GM21528 (cell line): ENCODE measurements around the gene MGST2.
"Not testable (repeated sequence)": the region's sequence is repeated elsewhere in the genome, so short reads cannot be mapped to it uniquely, and the experiment has no call there.

Experiments
- ATAC-seq: cut with Tn5 transposase; IDR thresholded peaks from one replicate; pipeline ENCODE4 v1.9.1; 2021; ENCODE audit warnings: mild to moderate bottlenecking, moderate library complexity; ENCODE audit not compliant: unreplicated experiment, low FRiP score

Gene MGST2

DNA sequence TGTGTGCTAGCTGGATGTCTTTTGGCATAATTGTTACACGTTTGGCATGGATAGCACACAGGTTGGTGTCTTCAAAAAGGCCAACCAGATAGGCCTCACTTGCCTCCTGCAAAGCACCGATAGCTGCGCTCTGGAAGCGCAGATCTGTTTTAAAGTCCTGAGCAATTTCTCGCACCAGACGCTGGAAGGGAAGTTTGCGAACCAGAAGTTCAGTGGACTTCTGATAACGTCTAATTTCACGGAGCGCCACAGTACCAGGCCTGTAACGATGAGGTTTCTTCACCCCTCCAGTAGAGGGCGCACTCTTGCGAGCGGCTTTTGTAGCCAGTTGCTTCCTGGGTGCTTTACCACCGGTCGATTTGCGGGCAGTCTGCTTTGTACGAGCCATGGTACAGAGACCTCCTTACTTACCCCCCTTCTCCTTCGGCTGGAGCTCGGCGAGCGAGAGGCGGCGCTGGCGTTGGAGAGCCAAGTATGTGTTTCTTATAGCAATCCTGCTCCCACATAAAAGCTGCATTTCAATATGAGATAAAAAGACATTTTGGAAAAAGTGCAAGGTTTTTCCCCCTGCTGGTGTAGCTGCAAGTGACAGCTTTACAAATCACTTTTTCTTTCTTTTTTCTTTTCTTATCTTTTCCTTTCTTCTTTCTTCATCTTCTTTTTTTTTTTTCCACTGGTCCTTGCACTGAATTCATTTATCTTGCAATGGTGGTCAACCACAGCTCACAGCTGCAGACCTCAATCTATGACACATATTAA is 32.7 kb downstream of the MGST2 start:
- ATAC-seq: not testable (repeated sequence)

DNA sequence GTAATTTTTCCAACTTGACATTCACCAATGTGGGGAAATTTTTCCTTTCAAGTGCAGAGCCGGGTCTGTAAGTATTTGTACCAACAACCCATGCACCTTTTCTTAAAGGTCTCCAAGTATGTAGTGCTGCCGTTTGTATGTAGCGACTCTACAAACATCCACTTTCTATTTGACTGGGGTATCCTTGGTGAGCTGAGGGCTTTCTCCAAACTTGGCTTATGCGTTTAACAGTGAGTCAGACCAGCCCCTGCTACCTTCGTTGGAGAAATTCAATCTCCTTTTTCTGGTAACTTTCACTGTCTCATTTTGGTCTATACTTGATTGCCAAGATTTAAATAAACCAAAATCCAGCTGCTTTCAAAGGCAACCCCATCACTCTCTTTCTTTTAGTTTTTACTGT is 34.9 kb downstream of the MGST2 start:
- no peak for ATAC-seq

DNA sequence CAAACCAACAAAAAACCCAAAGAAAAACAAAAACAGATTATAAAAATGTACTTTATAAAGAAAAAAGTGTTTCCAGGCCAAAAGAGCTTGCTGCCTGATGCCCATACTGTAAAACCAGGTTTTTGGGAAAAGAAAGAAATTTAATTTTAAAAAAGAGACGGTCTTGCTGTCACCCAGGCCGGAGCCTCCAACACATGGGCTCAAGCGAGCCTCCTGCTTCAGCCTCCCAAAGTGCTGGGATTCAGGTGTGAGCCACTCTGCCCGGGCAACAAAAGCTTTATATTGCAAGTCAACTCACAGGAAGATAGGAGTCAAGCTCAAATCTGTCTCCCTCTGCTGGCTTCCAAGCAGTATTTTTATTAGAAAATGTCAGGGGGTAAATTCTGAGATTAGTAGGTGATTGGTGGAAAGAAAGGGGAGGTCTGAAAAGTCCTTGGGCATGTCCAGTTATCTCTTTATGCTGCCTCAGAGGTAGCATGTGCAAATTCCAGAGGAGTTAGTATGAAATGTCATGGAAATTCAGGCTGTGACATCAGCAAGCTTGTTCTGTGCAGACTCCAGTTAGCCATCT is 39.4 kb downstream of the MGST2 start:
- ATAC-seq: no peak

DNA sequence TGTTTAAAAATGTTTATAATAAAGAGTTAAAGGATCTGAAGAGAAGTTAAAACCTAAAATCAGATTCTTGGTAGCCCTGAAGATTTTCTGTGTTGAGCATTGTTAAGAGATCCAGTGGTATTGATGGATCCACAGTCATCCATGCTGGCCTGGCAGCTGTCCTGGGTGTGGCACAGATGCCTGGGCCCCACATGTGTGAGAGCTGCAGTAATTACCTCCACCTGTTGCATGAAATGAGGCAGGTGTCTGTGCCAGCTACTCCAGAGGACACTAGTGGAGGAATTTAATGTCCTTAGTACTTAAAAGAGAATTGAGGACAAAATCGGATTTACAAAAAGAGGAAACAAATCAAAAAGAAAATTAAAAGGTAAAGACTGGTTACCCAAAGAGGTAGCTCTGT is 44.0 kb downstream of the MGST2 start:
- no peak for ATAC-seq

DNA sequence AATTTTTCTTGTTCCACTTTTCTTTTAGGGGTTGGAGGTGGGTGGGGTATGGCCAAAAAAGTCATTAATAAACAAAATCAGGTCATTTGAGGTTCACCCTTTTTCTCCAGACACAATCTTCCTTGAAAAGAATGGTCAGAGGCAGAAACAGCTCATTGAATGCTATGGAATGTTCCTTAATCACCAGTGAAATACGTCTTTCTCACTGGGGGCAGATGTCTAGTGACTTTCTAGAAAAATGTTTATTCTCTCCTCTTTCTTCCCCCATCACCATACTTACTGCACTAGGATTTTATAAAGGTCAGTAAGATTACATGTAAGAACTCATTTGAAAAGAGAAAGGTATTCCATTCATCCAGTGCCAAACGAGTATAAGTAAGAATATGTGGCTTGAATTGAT is 44.5 kb downstream of the MGST2 start:
- no peak for ATAC-seq

DNA sequence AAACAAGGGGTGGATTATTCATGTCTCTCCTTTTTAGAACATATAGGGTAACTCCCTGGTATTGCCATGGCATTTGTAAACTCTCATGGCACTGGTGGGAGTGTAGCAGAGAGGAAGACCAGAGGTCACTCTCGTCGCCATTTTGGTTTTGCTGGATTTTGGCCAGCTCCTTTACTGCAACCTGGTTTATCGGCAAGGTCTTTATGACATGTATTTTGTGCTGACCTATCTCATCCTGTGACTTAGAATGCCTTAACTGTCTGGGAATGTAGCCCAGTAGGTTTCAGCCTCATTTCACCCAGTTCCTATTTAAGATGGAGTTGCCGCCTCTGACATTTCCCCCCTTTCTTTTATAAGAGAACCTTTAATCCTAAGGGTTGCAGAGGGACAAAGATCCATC is 45.8 kb downstream of the MGST2 start:
- ATAC-seq: no peak

DNA sequence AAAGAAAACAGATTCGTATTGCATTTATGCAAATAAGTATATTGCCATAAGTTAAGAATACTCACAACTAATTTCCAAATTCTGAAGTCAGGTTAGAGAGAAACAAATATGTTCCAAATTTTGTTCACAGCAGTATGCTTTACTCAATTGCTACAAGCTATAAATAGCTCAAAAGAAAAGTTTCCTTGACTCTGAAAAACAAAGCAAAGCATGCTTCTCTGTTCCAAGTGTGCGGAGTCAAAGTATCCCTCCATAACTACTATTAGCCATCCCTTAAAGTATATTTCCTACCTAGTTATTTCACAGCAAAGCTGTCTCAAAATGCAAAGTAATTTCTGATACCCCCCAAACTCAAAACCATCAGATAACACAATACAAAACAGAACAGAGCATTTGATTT is 47.3 kb downstream of the MGST2 start:
- ATAC-seq: no peak

DNA sequence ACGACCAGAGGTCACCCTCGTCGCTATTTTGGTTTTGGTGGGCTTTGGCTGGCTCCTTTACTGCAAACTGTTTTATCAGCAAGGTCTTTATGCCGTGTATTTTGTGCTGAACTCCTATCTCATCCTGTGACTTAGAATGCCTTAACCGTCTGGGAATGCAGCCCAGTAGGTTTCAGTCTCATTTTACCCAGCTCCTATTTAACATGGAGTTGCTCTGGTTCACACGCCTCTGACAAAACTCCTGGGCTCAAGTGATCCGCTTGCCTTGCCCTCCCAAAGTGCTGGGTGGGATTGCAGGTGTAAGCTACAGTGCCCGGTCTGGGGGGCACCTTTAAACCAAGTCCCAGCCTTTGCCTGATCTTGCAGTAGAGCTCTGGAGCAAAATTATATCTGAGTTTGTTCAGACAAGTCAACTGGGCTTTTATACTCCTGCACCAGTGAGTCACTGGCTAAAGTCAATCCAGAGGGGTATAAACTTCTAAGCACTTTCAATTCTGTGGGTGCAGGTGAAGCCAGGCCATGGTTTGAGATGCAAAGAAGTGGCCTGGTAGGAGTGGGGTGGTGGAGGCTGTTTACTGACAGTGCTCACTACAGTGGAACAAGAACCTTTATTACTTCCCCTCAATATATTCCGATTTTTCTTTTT is 50.2 kb downstream of the MGST2 start:
- ATAC-seq: no peak

DNA sequence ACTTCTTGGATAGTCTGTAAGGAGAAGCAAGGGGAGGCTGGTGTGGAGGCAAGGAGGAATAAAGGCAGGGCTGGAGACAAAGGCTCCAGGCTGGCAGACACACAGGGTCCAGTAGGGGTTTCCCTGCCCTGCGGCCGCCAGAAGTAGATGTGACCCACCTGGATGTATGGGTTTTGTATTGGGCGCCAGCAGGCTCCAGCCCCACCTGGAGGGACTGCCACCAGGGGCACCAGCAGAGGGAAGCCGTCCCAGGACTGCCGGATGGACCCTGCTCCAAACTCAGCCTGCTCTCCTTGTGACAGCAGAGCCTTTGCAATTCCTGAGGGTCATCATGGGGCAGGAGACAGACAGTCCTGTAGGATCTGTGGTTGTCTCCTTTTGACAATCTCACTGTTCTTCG is 52.7 kb downstream of the MGST2 start:
- no peak for ATAC-seq

DNA sequence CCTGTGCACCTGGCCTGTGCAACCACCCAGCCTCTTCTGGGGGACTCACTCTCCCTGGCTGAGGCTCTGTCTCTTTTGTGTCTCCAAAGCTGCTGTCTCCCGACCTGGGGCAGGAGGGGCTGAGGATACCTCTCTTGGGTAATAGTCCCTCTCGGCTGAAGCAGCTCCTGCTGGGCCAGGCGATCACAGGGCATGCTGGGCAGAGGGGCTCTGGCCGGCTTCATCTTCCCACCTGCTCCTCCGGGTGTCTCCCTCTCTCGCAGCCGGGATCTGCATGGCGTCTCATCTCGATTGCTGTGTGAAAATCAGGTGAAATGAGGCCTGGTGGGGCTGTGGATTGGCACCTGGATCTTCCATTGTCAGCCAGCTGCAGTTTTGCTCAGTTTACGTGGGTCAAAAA is 53.2 kb downstream of the MGST2 start:
- no peak for ATAC-seq

DNA sequence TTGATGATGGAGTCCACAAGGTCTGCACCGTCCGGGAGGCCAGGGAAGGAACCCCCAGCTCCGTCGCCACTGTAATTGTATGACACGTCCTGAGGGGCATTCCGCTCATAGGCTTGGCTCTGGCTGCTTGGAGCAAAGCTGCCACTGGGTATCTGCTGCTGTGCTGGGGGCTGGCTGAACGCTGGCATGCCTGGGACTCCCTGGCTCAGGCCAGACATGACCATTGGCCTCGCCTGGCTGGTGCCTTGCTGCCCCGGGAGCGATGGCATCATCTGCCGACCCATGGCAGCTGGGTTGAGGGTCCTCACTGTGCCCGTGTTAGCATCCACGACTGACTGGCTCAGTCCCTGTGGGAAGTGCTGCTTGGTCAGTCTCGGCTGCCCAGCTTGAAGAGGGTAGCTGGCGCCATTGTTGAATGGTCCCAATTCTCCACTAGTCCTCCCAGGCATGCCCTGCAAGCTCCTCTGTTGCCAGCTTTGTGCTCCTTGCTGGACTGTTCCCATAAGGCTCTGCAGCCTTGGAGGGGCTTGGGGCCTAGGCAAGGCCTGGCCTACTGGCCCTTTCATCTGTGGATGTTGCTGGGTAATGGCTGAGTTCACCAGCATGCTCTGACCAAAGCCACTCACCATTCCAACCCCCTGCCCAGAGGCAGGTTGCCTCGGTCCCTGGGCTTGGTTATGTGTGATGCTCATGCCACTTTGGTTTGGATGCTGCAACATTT is 53.9 kb downstream of the MGST2 start:
- ATAC-seq: no peak

DNA sequence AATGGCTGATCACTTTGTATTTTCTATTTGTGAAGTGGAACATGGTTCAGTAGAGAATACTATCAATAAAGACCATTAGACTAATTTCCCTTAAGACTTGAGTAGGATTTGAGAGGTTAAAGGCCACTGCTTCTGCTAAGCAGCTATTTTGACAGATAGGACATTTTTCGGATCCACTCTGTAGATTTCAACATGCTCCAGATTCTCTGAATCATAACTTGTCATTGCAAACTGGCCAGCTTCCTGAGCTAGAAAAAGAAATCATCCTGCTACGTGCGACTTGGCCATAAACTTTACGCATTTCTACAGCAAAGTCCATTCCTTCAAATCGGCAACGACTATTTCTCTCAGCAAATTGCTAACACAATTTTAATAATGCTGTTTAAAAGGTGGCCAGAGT is 55.2 kb downstream of the MGST2 start:
- no peak for ATAC-seq

DNA sequence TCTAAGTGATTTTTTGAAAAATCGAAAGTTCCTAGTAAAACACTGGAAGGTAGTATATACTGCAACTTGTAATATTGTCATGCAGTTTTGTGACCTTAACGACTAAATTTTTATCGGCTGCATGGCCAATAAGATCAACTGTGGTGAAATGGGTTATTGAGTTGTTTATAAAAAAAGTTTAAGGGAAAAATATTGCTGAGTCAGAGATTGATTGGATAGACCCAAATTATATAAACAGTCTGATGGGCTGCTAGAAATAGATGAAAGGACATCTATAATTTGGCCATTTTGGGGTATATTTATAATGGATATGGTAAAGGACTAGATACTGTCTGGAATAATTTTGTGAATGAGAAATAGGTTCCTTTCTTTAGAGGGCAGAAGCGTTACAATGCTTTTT is 56.2 kb downstream of the MGST2 start:
- ATAC-seq: no peak

DNA sequence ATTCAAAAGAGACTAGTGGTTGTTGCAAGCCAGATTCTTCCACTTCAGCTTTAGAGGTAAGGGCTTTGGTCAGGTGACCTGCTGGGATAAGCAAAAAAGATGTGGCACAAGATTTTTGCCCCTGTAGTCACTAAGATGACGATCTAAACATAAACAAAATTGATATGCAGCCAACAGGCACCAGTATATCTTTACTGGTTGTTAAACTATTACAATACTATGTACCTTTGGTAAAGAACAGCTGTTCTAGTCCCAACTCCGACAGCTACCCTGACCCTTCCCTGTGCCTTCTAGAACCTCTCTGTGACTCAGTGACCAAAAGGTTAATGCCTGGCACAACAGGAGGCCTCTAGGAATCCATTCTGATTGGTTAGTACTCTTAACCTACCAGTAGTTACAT is 59.6 kb downstream of the MGST2 start:
- no peak for ATAC-seq

DNA sequence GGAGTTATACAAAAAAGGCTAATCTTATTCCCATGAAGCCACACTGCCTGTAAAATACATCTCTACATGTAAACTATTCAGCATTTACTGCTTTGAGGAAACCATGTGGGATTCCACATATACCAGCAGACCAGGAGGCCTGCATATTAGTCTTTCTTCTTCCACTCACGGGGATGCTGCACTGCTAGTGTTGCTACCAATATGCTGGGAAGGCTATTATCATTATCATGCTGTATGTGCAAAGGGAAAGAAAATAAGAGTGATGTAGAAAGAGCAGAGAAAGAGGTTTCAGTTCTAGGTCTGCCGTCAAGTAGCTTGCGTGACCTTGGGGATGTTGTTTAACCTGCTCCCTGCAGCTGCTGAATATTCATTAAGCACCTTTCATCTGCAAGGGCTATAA is 61.0 kb downstream of the MGST2 start:
- no peak for ATAC-seq

DNA sequence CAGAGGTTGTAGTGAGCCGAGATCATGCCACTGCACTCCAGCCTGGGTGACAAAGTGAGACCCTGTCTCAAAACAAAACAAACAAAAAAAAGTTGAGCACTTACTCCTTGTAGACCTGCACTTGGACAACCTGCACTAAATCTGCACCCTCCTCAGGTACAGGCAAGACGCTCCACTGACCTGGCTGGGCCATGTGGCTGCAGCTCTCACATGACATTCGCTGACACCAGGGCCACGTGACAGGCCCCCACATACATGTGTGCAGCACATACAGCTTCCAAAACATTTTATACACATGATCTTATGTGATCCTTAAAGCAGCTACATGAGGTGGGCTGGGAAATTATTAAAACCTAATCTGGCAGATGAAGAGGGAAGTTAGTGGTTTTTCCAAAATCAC is 62.5 kb downstream of the MGST2 start:
- ATAC-seq: no peak

DNA sequence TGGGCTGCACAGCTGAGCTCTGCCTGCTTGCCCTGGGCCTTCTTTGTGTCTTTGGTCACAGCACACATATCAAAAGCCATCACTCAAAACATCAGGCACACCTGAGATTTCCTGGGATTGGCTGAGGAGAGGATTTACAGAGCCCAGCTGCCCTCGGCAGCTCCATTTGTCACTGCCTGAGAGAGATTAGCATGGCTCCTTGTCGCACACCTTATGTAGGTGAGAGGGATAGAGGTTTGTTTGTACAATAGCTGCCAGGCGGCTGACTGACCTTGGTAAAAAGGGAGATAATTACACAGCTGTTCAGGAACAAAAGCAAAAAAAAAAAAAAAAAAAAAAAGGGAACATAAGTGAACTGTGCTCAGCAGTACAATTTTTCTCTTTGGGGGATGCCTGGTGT is 63.2 kb downstream of the MGST2 start:
- no peak for ATAC-seq

DNA sequence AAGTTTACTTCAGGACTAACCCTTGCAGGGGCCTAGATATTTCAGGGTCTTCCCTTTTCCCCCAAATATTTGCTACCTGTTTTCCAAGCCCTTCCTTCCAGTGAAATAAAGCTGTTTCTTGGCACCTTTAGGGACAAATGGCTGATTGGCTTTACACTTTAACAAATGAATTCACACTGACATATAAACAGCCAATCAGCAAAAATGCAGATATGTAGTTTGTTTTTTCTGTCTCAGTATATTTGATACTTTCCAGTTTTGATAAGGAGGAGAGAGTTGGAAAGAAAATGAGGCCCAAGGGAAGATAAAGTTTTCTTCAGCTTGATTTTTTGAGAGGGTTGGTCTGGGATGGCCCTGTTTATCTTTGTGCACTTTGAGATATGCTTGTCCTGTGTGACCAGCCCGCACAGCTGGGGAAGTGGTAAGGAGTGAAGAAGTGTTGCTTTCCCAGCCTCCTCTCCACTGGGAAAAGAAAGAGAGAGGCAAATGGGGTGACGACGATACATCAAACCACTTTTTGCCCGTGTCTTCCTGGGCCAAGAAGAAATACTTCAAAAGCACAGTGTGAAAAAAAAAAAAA is 67.5 kb downstream of the MGST2 start:
- ATAC-seq: no peak

DNA sequence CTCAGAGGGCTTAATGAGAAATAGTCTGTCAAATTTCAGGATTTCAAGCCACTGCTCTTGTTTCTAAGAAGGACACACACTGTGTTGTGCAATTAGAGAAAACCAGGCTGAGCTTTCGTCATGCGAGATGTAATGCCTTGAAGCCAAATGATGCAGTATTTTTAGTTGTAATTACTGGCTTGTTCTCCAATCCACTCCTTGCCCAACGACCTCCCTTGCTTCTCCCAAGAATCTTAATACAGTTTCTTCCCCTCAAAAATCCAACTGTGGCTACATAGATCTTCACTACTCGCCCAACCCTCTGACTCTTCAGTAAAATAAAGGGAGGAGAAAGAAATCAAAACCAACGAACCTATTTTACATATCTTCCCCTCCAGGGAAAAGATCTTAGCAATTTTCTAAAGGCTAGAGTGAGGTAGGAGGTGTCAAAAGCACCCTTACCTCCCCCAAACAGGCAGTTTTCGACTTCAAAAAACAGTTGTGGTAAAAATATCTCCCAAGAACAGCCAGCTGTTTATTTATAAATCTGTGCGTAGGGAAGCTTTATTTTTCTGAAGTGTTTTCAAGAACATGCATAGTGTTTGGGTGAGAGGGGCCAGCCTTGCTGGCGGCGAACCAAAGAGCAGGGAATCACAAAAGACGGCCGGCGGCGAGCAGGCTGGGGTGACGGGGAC is 68.7 kb downstream of the MGST2 start:
- ATAC-seq: no peak

DNA sequence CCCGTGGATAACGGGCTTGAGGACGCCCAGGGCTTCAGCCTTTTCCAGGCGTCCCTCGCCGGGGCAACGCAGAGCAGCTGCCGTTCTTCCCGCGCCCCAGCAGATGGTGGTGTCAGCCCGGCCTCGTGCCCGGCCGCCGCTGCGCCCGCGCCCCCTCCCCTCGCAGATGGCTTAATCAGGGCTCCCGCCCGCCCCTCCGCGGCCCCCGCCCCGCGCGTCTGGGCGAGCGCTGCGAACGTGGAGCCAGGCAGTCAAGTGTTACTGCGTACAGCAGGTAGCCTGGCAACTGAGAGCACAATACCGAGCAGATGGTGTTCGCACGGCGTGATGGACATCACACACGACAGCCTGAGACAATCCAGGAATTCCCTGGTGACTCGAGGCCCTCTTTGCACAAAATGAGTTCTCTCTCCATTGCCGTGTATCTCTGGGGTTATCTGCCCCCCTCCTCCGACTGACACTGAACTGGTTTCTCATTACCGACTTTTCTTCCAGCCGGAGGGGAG is 69.3 kb downstream of the MGST2 start:
- ATAC-seq: peak; percentile 63
